IMR-90 (cell line): ENCODE data around the gene SNX3. TPM values are rescaled to one million over a fixed set of nuclear protein-coding genes. Genes with fewer than 3 reads are reported as not detected.

Experiments
- ATAC-seq: fragments of 200-7000 bp; cut with Tn5 transposase; 2 replicates; pipeline ENCODE4 v1.9.1; 2020; ENCODE audit warnings: low read depth, mild to moderate bottlenecking, moderate library complexity
- BruUV-seq: library from RNA; stranded (reverse); fragments of 400-500 nt; replicated peaks from 2 replicates; lab custom pipeline; 2021; lab: Mats Ljungman, UMichigan
- CTCF ChIA-PET: fragments of 300-600 bp; formaldehyde crosslinking; extraction: SDS; loops from one replicate; lab custom pipeline; 2021; ENCODE audit warnings: antibody characterized with exemption; lab: Yijun Ruan, JAX
- POLR2A ChIA-PET: fragments of 300-600 bp; sonication (Branson Sonifier 250); formaldehyde crosslinking; loops from one replicate; lab custom pipeline; 2022; ENCODE audit warnings: antibody characterized with exemption; ENCODE audit not compliant: unreplicated experiment; lab: Charles Lee
- DNase-seq: peaks from one replicate; pipeline ENCODE4 v3.0.0; 2013
- H2AFZ ChIP-seq: replicated peaks from 2 replicates; pipeline ENCODE3; 2013; ENCODE audit warnings: low read length, mild to moderate bottlenecking; ENCODE audit not compliant: poor library complexity
- H2AK5ac ChIP-seq: 2 replicates; pipeline ENCODE4 v1.6.1; 2013; ENCODE audit warnings: low read depth, low read length, inconsistent platforms
- H2AK9ac ChIP-seq: replicated peaks from 2 replicates; pipeline ENCODE3; 2013; ENCODE audit warnings: mild to moderate bottlenecking, low read depth, low read length, moderate library complexity; ENCODE audit not compliant: poor library complexity
- H2BK120ac ChIP-seq: 2 replicates; pipeline ENCODE4 v1.6.1; 2013; ENCODE audit warnings: low read depth, low read length, inconsistent platforms
- H2BK15ac ChIP-seq: 3 replicates; pipeline ENCODE4 v1.6.1; 2013; ENCODE audit warnings: low read depth, low read length, inconsistent platforms
- H2BK20ac ChIP-seq: 2 replicates; pipeline ENCODE4 v1.6.1; 2013; ENCODE audit warnings: low read depth, mild to moderate bottlenecking, inconsistent platforms, low read length, moderate library complexity
- H2BK5ac ChIP-seq: 2 replicates; pipeline ENCODE4 v1.6.1; 2013; ENCODE audit warnings: mild to moderate bottlenecking, low read depth, low read length, inconsistent platforms; ENCODE audit not compliant: poor library complexity, severe bottlenecking
- H3K14ac ChIP-seq: replicated peaks from 2 replicates; pipeline ENCODE4 v1.6.1; 2013; ENCODE audit warnings: low read depth, low read length, inconsistent platforms
- H3K18ac ChIP-seq: 2 replicates; pipeline ENCODE4 v1.6.1; 2013; ENCODE audit warnings: low read depth, low read length, control low read depth
- H3K23ac ChIP-seq: 2 replicates; pipeline ENCODE4 v1.6.1; 2013; ENCODE audit warnings: low read depth, low read length, inconsistent platforms
- H3K27ac ChIP-seq: 2 replicates; pipeline ENCODE4 v1.5.1; 2013; ENCODE audit warnings: mild to moderate bottlenecking, control low read depth, low read length; ENCODE audit not compliant: insufficient read depth
- H3K27me3 ChIP-seq: 2 replicates; pipeline ENCODE4 v1.6.1; 2013; ENCODE audit warnings: low read length; ENCODE audit not compliant: control insufficient read depth, insufficient read depth
- H3K36me3 ChIP-seq: 2 replicates; pipeline ENCODE4 v1.6.1; 2013; ENCODE audit warnings: low read length, mixed read lengths; ENCODE audit not compliant: control insufficient read depth, insufficient read depth
- H3K4ac ChIP-seq: 2 replicates; pipeline ENCODE4 v1.6.1; 2013; ENCODE audit warnings: low read depth, low read length, inconsistent platforms
- H3K4me1 ChIP-seq: 2 replicates; pipeline ENCODE4 v1.6.1; 2013; ENCODE audit warnings: low read length, mixed read lengths; ENCODE audit not compliant: control insufficient read depth, insufficient read depth
- H3K4me2 ChIP-seq: 2 replicates; pipeline ENCODE4 v1.6.1; 2013; ENCODE audit warnings: low read depth, mild to moderate bottlenecking, control low read depth, low read length, moderate library complexity
- H3K4me3 ChIP-seq: 2 replicates; pipeline ENCODE4 v1.5.1; 2013; ENCODE audit warnings: low read depth, mild to moderate bottlenecking, control low read depth, low read length, moderate library complexity; ENCODE audit not compliant: insufficient read depth
- H3K56ac ChIP-seq: 2 replicates; pipeline ENCODE4 v1.6.1; 2013; ENCODE audit warnings: low read length, inconsistent platforms; ENCODE audit not compliant: insufficient read depth; ENCODE audit errors: extremely low read depth
- H3K79me1 ChIP-seq, 2 experiments: 2 replicates each; pipeline ENCODE4 v1.6.1; 2013; ENCODE audit warnings: low read length in 2 of 2, inconsistent platforms in 1 of 2, low read depth in 1 of 2
- H3K9ac ChIP-seq: 2 replicates; pipeline ENCODE4 v1.6.1; 2013; ENCODE audit warnings: low read depth, low read length, control low read depth
- H3K9me1 ChIP-seq: 2 replicates; pipeline ENCODE4 v1.6.1; 2013; ENCODE audit warnings: low read length, inconsistent platforms; ENCODE audit not compliant: insufficient read depth
- H3K9me3 ChIP-seq: 2 replicates; pipeline ENCODE4 v1.6.1; 2013; ENCODE audit warnings: low read length; ENCODE audit not compliant: control insufficient read depth, insufficient read depth
- H4K20me1 ChIP-seq: 2 replicates; pipeline ENCODE4 v1.6.1; 2013; ENCODE audit warnings: low read length, inconsistent platforms; ENCODE audit not compliant: insufficient read depth
- H4K5ac ChIP-seq: 2 replicates; pipeline ENCODE4 v1.6.1; 2013; ENCODE audit warnings: mild to moderate bottlenecking, low read depth, low read length, control low read depth
- H4K8ac ChIP-seq, 2 experiments: 2 replicates each; pipeline ENCODE4 v1.6.1; 2013; ENCODE audit warnings: low read depth in 2 of 2, low read length in 2 of 2, control low read depth in 1 of 2, inconsistent platforms in 1 of 2
- H4K91ac ChIP-seq: 2 replicates; pipeline ENCODE4 v1.6.1; 2013; ENCODE audit warnings: low read depth, low read length, inconsistent platforms; ENCODE audit not compliant: insufficient read depth
- BHLHE40 ChIP-seq: fragments of 150-350 bp; IDR thresholded peaks from 2 replicates; pipeline ENCODE4 v1.6.1; 2016; ENCODE audit warnings: mild to moderate bottlenecking, low read depth, low read length
- FOS ChIP-seq: fragments of 150-350 bp; IDR thresholded peaks from 2 replicates; pipeline ENCODE4 v1.6.1; 2016; ENCODE audit warnings: low read depth, low read length
- MAFK ChIP-seq: IDR thresholded peaks from 2 replicates; pipeline ENCODE4 v1.6.1; 2012; ENCODE audit warnings: low read depth, low read length, improper control_type of control experiment
- RFX5 ChIP-seq: IDR thresholded peaks from 2 replicates; pipeline ENCODE4 v1.8.0; 2012; ENCODE audit warnings: low read depth, mild to moderate bottlenecking, low read length, moderate library complexity
- WGBS, 2 experiments: methylation state at CpG; one replicate each; pipeline versions ENCODE4 v1.1.5 to v1.1.7; 2013; ENCODE audit warnings: missing lambda C conversion rate in 2 of 2; ENCODE audit not compliant: insufficient read length in 1 of 2; ENCODE audit errors: extremely low coverage in 2 of 2; 5-methylcytosine and 5-hydroxymethylcytosine counted together
- dilution Hi-C: fragments of 300-500 bp; cut with HindIII; formaldehyde crosslinking; loops from one replicate; pipeline ENCODE4 v1.14.3; 2018; ENCODE audit warnings: low sequenced_read_pairs; ENCODE audit not compliant: unreplicated experiment
- in situ Hi-C: fragments of 300-500 bp; cut with MboI; formaldehyde crosslinking; loops from 3 replicates; pipeline ENCODE4 v1.14.3; 2019; ENCODE audit warnings: low sequenced_read_pairs, inconsistent platforms, mixed read lengths
- intact Hi-C: fragments of 100-400 bp; cut with micrococcal nuclease; formaldehyde crosslinking; loops from 2 replicates; pipeline ENCODE4 v1.10.0; 2022
- polyA plus RNA-seq, 3 experiments: library from polyadenylated mRNA; depleted of rRNA; stranded (reverse); fragments of >200 nt; gene quantifications; 2 replicates each; pipeline ENCODE4 v1.2.3, GENCODE V29; 2012; ENCODE audit warnings: low replicate concordance in 1 of 3
- total RNA-seq: library from RNA; depleted of rRNA; stranded (reverse); fragments of >200 nt; gene quantifications from 2 replicates; pipeline ENCODE4 v1.2.3, GENCODE V29; 2012

The SNX3 gene
- total and polyA plus RNA-seq, 2 of the 4 experiments (the other 2 are of a cell fraction): 105 to 159 TPM

- no peaks in the 10 kb centered on the region for H3K4me1 ChIP-seq
- H3K4ac ChIP-seq: no peak overlapping the region
- no peak overlapping the region for H2BK20ac ChIP-seq
- DNase-seq (no peak), ATAC-seq (no peak)
- WGBS, 2 experiments: no CpG with 5 or more reads among the region's 3 CpGs
- no peak overlapping the region for H2AK9ac ChIP-seq
- H3K23ac ChIP-seq: no peak overlapping the region
- H3K9me3 ChIP-seq: no peaks in the 10 kb centered on the region
- peaks cover 3% of the 10 kb centered on the region; the same call in 1 of the 2 replicates for H3K36me3 ChIP-seq
- dilution Hi-C loops (no loop called here), in situ Hi-C loops (no loop called here), intact Hi-C loops (no loop called here)
- no peak overlapping the region for H3K14ac ChIP-seq
- no peak overlapping the region for H3K27ac ChIP-seq
- no peaks in the 10 kb centered on the region for H3K27me3 ChIP-seq
- H2AK5ac ChIP-seq: no peak overlapping the region
- no peak overlapping the region for H2BK15ac ChIP-seq
- peaks cover 13 to 24% of the 10 kb centered on the region in 2 experiments; a peak in 3 of 4 replicates for H3K79me1 ChIP-seq
- H3K56ac ChIP-seq: no peak overlapping the region
- ChIA-PET CTCF (interaction anchor here (0.5 kb wide), 1 partner anchor 1386 kb away, joined by 3 read pairs; no protein-coding TSS in a partner anchor), POLR2A (no interaction called here)
- no peak overlapping the region for H3K18ac ChIP-seq
- H4K5ac ChIP-seq: no peak overlapping the region
- no peak overlapping the region for H2AFZ ChIP-seq
- no peak overlapping the region for H4K8ac ChIP-seq
- no peak overlapping the region for H3K4me3 ChIP-seq
- H4K91ac ChIP-seq: no peak overlapping the region
- no TSS peak for BruUV-seq
- peaks cover 7% of the 10 kb centered on the region for H4K20me1 ChIP-seq
- no peak overlapping the region for H3K9ac ChIP-seq
- no peak overlapping the region for H3K4me2 ChIP-seq
- H2BK5ac ChIP-seq: no peak overlapping the region
- 0 out of 2 replicates have a peak, but pooled peaks cover 2% of the 10 kb centered on the region for H3K9me1 ChIP-seq
- TF ChIP-seq MAFK (no peak), RFX5 (no peak), BHLHE40 (no peak), FOS (no peak)
- no peak overlapping the region for H2BK120ac ChIP-seq
Observed at GRCh38 chr6:108227290-108227689, 33.5 kb downstream of the SNX3 start.
